IMR-90 (cell line): ENCODE results near the gene BEND2. TPM values are rescaled to one million over a fixed set of nuclear protein-coding genes. Genes with fewer than 3 reads are reported as not detected.

ENCODE experiments used
- ATAC-seq: fragments of 200-7000 bp; cut with Tn5 transposase; 2 replicates; pipeline ENCODE4 v1.9.1; 2020; ENCODE audit warnings: low read depth, mild to moderate bottlenecking, moderate library complexity
- BruUV-seq: library from RNA; stranded (reverse); fragments of 400-500 nt; replicated peaks from 2 replicates; lab custom pipeline; 2021; lab: Mats Ljungman, UMichigan
- CTCF ChIA-PET: fragments of 300-600 bp; formaldehyde crosslinking; extraction: SDS; loops from one replicate; lab custom pipeline; 2021; ENCODE audit warnings: antibody characterized with exemption; lab: Yijun Ruan, JAX
- POLR2A ChIA-PET: fragments of 300-600 bp; sonication (Branson Sonifier 250); formaldehyde crosslinking; loops from one replicate; lab custom pipeline; 2022; ENCODE audit warnings: antibody characterized with exemption; ENCODE audit not compliant: unreplicated experiment; lab: Charles Lee
- DNase-seq: peaks from one replicate; pipeline ENCODE4 v3.0.0; 2013
- H2AFZ ChIP-seq: replicated peaks from 2 replicates; pipeline ENCODE3; 2013; ENCODE audit warnings: low read length, mild to moderate bottlenecking; ENCODE audit not compliant: poor library complexity
- H2AK5ac ChIP-seq: 2 replicates; pipeline ENCODE4 v1.6.1; 2013; ENCODE audit warnings: low read depth, low read length, inconsistent platforms
- H2AK9ac ChIP-seq: replicated peaks from 2 replicates; pipeline ENCODE3; 2013; ENCODE audit warnings: mild to moderate bottlenecking, low read depth, low read length, moderate library complexity; ENCODE audit not compliant: poor library complexity
- H2BK120ac ChIP-seq: 2 replicates; pipeline ENCODE4 v1.6.1; 2013; ENCODE audit warnings: low read depth, low read length, inconsistent platforms
- H2BK15ac ChIP-seq: 3 replicates; pipeline ENCODE4 v1.6.1; 2013; ENCODE audit warnings: low read depth, low read length, inconsistent platforms
- H2BK20ac ChIP-seq: 2 replicates; pipeline ENCODE4 v1.6.1; 2013; ENCODE audit warnings: low read depth, mild to moderate bottlenecking, inconsistent platforms, low read length, moderate library complexity
- H2BK5ac ChIP-seq: 2 replicates; pipeline ENCODE4 v1.6.1; 2013; ENCODE audit warnings: mild to moderate bottlenecking, low read depth, low read length, inconsistent platforms; ENCODE audit not compliant: poor library complexity, severe bottlenecking
- H3K14ac ChIP-seq: replicated peaks from 2 replicates; pipeline ENCODE4 v1.6.1; 2013; ENCODE audit warnings: low read depth, low read length, inconsistent platforms
- H3K18ac ChIP-seq: 2 replicates; pipeline ENCODE4 v1.6.1; 2013; ENCODE audit warnings: low read depth, low read length, control low read depth
- H3K23ac ChIP-seq: 2 replicates; pipeline ENCODE4 v1.6.1; 2013; ENCODE audit warnings: low read depth, low read length, inconsistent platforms
- H3K27ac ChIP-seq: 2 replicates; pipeline ENCODE4 v1.5.1; 2013; ENCODE audit warnings: mild to moderate bottlenecking, control low read depth, low read length; ENCODE audit not compliant: insufficient read depth
- H3K27me3 ChIP-seq: 2 replicates; pipeline ENCODE4 v1.6.1; 2013; ENCODE audit warnings: low read length; ENCODE audit not compliant: control insufficient read depth, insufficient read depth
- H3K36me3 ChIP-seq: 2 replicates; pipeline ENCODE4 v1.6.1; 2013; ENCODE audit warnings: low read length, mixed read lengths; ENCODE audit not compliant: control insufficient read depth, insufficient read depth
- H3K4ac ChIP-seq: 2 replicates; pipeline ENCODE4 v1.6.1; 2013; ENCODE audit warnings: low read depth, low read length, inconsistent platforms
- H3K4me1 ChIP-seq: 2 replicates; pipeline ENCODE4 v1.6.1; 2013; ENCODE audit warnings: low read length, mixed read lengths; ENCODE audit not compliant: control insufficient read depth, insufficient read depth
- H3K4me2 ChIP-seq: 2 replicates; pipeline ENCODE4 v1.6.1; 2013; ENCODE audit warnings: low read depth, mild to moderate bottlenecking, control low read depth, low read length, moderate library complexity
- H3K4me3 ChIP-seq: 2 replicates; pipeline ENCODE4 v1.5.1; 2013; ENCODE audit warnings: low read depth, mild to moderate bottlenecking, control low read depth, low read length, moderate library complexity; ENCODE audit not compliant: insufficient read depth
- H3K56ac ChIP-seq: 2 replicates; pipeline ENCODE4 v1.6.1; 2013; ENCODE audit warnings: low read length, inconsistent platforms; ENCODE audit not compliant: insufficient read depth; ENCODE audit errors: extremely low read depth
- H3K79me1 ChIP-seq, 2 experiments: 2 replicates each; pipeline ENCODE4 v1.6.1; 2013; ENCODE audit warnings: low read length in 2 of 2, inconsistent platforms in 1 of 2, low read depth in 1 of 2
- H3K9ac ChIP-seq: 2 replicates; pipeline ENCODE4 v1.6.1; 2013; ENCODE audit warnings: low read depth, low read length, control low read depth
- H3K9me1 ChIP-seq: 2 replicates; pipeline ENCODE4 v1.6.1; 2013; ENCODE audit warnings: low read length, inconsistent platforms; ENCODE audit not compliant: insufficient read depth
- H3K9me3 ChIP-seq: 2 replicates; pipeline ENCODE4 v1.6.1; 2013; ENCODE audit warnings: low read length; ENCODE audit not compliant: control insufficient read depth, insufficient read depth
- H4K20me1 ChIP-seq: 2 replicates; pipeline ENCODE4 v1.6.1; 2013; ENCODE audit warnings: low read length, inconsistent platforms; ENCODE audit not compliant: insufficient read depth
- H4K5ac ChIP-seq: 2 replicates; pipeline ENCODE4 v1.6.1; 2013; ENCODE audit warnings: mild to moderate bottlenecking, low read depth, low read length, control low read depth
- H4K8ac ChIP-seq, 2 experiments: 2 replicates each; pipeline ENCODE4 v1.6.1; 2013; ENCODE audit warnings: low read depth in 2 of 2, low read length in 2 of 2, control low read depth in 1 of 2, inconsistent platforms in 1 of 2
- H4K91ac ChIP-seq: 2 replicates; pipeline ENCODE4 v1.6.1; 2013; ENCODE audit warnings: low read depth, low read length, inconsistent platforms; ENCODE audit not compliant: insufficient read depth
- BHLHE40 ChIP-seq: fragments of 150-350 bp; IDR thresholded peaks from 2 replicates; pipeline ENCODE4 v1.6.1; 2016; ENCODE audit warnings: mild to moderate bottlenecking, low read depth, low read length
- CEBPB ChIP-seq: IDR thresholded peaks from 2 replicates; pipeline ENCODE4 v1.6.1; 2012; ENCODE audit warnings: low read depth, low read length, improper control_type of control experiment
- CHD1 ChIP-seq: IDR thresholded peaks from 2 replicates; pipeline ENCODE4 v1.6.1; 2012; ENCODE audit warnings: low read depth, low read length, improper control_type of control experiment
- FOS ChIP-seq: fragments of 150-350 bp; IDR thresholded peaks from 2 replicates; pipeline ENCODE4 v1.6.1; 2016; ENCODE audit warnings: low read depth, low read length
- MAFK ChIP-seq: IDR thresholded peaks from 2 replicates; pipeline ENCODE4 v1.6.1; 2012; ENCODE audit warnings: low read depth, low read length, improper control_type of control experiment
- MAZ ChIP-seq: IDR thresholded peaks from 2 replicates; pipeline ENCODE4 v1.6.1; 2012; ENCODE audit warnings: low read depth, mild to moderate bottlenecking, low read length, improper control_type of control experiment, moderate library complexity, borderline replicate concordance
- NFE2L2 ChIP-seq: fragments of 150-350 bp; IDR thresholded peaks from 2 replicates; pipeline ENCODE4 v1.6.1; 2016; ENCODE audit warnings: low read depth, mild to moderate bottlenecking, low read length
- POLR2A ChIP-seq: IDR thresholded peaks from 2 replicates; pipeline ENCODE4 v1.6.1; 2012; ENCODE audit warnings: mild to moderate bottlenecking, low read depth, low read length
- RAD21 ChIP-seq: IDR thresholded peaks from 2 replicates; pipeline ENCODE4 v1.6.1; 2012; ENCODE audit warnings: low read length, improper control_type of control experiment
- RCOR1 ChIP-seq: IDR thresholded peaks from 2 replicates; pipeline ENCODE4 v1.6.1; 2012; ENCODE audit warnings: mild to moderate bottlenecking, low read length, improper control_type of control experiment; ENCODE audit not compliant: insufficient replicate concordance
- RFX5 ChIP-seq: IDR thresholded peaks from 2 replicates; pipeline ENCODE4 v1.8.0; 2012; ENCODE audit warnings: low read depth, mild to moderate bottlenecking, low read length, moderate library complexity
- WGBS, 2 experiments: methylation state at CpG; one replicate each; pipeline versions ENCODE4 v1.1.5 to v1.1.7; 2013; ENCODE audit warnings: missing lambda C conversion rate in 2 of 2; ENCODE audit not compliant: insufficient read length in 1 of 2; ENCODE audit errors: extremely low coverage in 2 of 2; 5-methylcytosine and 5-hydroxymethylcytosine counted together
- dilution Hi-C: fragments of 300-500 bp; cut with HindIII; formaldehyde crosslinking; loops from one replicate; pipeline ENCODE4 v1.14.3; 2018; ENCODE audit warnings: low sequenced_read_pairs; ENCODE audit not compliant: unreplicated experiment
- in situ Hi-C: fragments of 300-500 bp; cut with MboI; formaldehyde crosslinking; loops from 3 replicates; pipeline ENCODE4 v1.14.3; 2019; ENCODE audit warnings: low sequenced_read_pairs, inconsistent platforms, mixed read lengths
- intact Hi-C: fragments of 100-400 bp; cut with micrococcal nuclease; formaldehyde crosslinking; loops from 2 replicates; pipeline ENCODE4 v1.10.0; 2022
- polyA plus RNA-seq, 3 experiments: library from polyadenylated mRNA; depleted of rRNA; stranded (reverse); fragments of >200 nt; gene quantifications; 2 replicates each; pipeline ENCODE4 v1.2.3, GENCODE V29; 2012; ENCODE audit warnings: low replicate concordance in 1 of 3
- total RNA-seq: library from RNA; depleted of rRNA; stranded (reverse); fragments of >200 nt; gene quantifications from 2 replicates; pipeline ENCODE4 v1.2.3, GENCODE V29; 2012
- TF ChIP-seq, protein P1 (sequence below): conservative IDR thresholded peaks from 2 replicates; pipeline ENCODE4 v1.5.1; 2012; ENCODE audit warnings: mild to moderate bottlenecking, low read depth, low read length, improper control_type of control experiment
- TF ChIP-seq, protein P2 (sequence below): fragments of 150-350 bp; IDR thresholded peaks from 2 replicates; pipeline ENCODE4 v1.6.1; 2016; ENCODE audit warnings: low read depth, mild to moderate bottlenecking, low read length, moderate library complexity, borderline replicate concordance

BEND2 gene
- total and polyA plus RNA-seq, 2 of the 4 experiments (the other 2 are of a cell fraction), result not detected

DNA sequence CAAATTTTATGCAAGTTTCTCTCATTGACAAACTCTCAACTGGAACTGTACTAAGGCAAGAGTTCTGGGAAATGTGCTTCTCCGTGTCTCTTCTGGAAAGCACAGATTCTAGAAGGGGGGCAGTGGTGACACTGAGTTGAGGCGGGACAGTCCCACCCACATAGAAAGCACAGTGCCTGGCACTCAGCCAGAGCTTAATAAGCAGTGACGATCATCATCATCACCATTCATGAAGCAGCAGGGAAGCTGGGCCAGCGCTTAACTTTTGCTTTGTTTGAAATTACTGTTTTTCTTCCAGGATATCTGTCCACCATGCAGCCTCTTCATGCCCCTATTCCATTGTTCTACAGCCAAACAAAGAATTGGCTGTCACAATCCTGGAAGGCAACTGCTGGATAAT lies 60.3 kb downstream of the BEND2 start:
- H2BK15ac ChIP-seq, result no peak overlapping the region
- no peaks in the 10 kb centered on the region for H3K4me1 ChIP-seq
- dilution Hi-C loops, result no loop called here
- no peak overlapping the region for H2BK5ac ChIP-seq
- H2BK20ac ChIP-seq, result no peak overlapping the region
- DNase-seq, result no peak
- no peak overlapping the region for H2AK5ac ChIP-seq
- ChIA-PET CTCF (no interaction called here), POLR2A (no interaction called here)
- no peak overlapping the region for H3K27ac ChIP-seq
- no peak overlapping the region for H3K4me3 ChIP-seq
- no peaks in the 10 kb centered on the region for H3K9me3 ChIP-seq
- H3K4me2 ChIP-seq, result no peak overlapping the region
- no peaks in the 10 kb centered on the region for H3K9me1 ChIP-seq
- H3K9ac ChIP-seq, result no peak overlapping the region
- no peak overlapping the region for H2AFZ ChIP-seq
- no peaks in the 10 kb centered on the region for H3K27me3 ChIP-seq
- H2BK120ac ChIP-seq, result no peak overlapping the region
- no peak for TF ChIP-seq RFX5
- TF ChIP-seq CEBPB, result no peak
- no peak for TF ChIP-seq POLR2A
- no peak for TF ChIP-seq CHD1
- TF ChIP-seq, protein P1, sequence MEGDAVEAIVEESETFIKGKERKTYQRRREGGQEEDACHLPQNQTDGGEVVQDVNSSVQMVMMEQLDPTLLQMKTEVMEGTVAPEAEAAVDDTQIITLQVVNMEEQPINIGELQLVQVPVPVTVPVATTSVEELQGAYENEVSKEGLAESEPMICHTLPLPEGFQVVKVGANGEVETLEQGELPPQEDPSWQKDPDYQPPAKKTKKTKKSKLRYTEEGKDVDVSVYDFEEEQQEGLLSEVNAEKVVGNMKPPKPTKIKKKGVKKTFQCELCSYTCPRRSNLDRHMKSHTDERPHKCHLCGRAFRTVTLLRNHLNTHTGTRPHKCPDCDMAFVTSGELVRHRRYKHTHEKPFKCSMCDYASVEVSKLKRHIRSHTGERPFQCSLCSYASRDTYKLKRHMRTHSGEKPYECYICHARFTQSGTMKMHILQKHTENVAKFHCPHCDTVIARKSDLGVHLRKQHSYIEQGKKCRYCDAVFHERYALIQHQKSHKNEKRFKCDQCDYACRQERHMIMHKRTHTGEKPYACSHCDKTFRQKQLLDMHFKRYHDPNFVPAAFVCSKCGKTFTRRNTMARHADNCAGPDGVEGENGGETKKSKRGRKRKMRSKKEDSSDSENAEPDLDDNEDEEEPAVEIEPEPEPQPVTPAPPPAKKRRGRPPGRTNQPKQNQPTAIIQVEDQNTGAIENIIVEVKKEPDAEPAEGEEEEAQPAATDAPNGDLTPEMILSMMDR, result no peak
- no peak for TF ChIP-seq MAFK
- TF ChIP-seq FOS, result no peak
- TF ChIP-seq BHLHE40, result no peak
- TF ChIP-seq RCOR1, result no peak
- no peak for TF ChIP-seq NFE2L2
- TF ChIP-seq, protein P2, sequence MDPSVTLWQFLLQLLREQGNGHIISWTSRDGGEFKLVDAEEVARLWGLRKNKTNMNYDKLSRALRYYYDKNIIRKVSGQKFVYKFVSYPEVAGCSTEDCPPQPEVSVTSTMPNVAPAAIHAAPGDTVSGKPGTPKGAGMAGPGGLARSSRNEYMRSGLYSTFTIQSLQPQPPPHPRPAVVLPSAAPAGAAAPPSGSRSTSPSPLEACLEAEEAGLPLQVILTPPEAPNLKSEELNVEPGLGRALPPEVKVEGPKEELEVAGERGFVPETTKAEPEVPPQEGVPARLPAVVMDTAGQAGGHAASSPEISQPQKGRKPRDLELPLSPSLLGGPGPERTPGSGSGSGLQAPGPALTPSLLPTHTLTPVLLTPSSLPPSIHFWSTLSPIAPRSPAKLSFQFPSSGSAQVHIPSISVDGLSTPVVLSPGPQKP, result no peak
- TF ChIP-seq RAD21, result no peak
- TF ChIP-seq MAZ, result no peak
- H4K91ac ChIP-seq, result no peak overlapping the region
- H2AK9ac ChIP-seq, result no peak overlapping the region
- H3K23ac ChIP-seq, result no peak overlapping the region
- H3K36me3 ChIP-seq, result no peaks in the 10 kb centered on the region
- H4K20me1 ChIP-seq, result no peaks in the 10 kb centered on the region
- no peak for ATAC-seq
- H4K8ac ChIP-seq, result no peak overlapping the region
- in situ Hi-C loops, result no loop called here
- BruUV-seq, result no TSS peak
- H3K18ac ChIP-seq, result no peak overlapping the region
- no peaks in the 10 kb centered on the region for H3K79me1 ChIP-seq
- intact Hi-C loops, result no loop called here
- no peak overlapping the region for H3K4ac ChIP-seq
- H4K5ac ChIP-seq, result no peak overlapping the region
- WGBS, 2 experiments, result no CpG with 5 or more reads among the region's 4 CpGs
- no peak overlapping the region for H3K14ac ChIP-seq
- no peak overlapping the region for H3K56ac ChIP-seq
